IPS DF 4.7 (cell line): ENCODE data around the gene SHISA6.
"Not testable (repeated sequence)": the region's sequence is repeated elsewhere in the genome, so short reads cannot be mapped to it uniquely, and the experiment has no call there.

Experiments
- DNase-seq: peaks from one replicate; pipeline ENCODE4 v3.0.0-alpha.2; 2013; ENCODE audit warnings: low spot score; ENCODE audit errors: extremely low read depth

SHISA6 gene

DNA sequence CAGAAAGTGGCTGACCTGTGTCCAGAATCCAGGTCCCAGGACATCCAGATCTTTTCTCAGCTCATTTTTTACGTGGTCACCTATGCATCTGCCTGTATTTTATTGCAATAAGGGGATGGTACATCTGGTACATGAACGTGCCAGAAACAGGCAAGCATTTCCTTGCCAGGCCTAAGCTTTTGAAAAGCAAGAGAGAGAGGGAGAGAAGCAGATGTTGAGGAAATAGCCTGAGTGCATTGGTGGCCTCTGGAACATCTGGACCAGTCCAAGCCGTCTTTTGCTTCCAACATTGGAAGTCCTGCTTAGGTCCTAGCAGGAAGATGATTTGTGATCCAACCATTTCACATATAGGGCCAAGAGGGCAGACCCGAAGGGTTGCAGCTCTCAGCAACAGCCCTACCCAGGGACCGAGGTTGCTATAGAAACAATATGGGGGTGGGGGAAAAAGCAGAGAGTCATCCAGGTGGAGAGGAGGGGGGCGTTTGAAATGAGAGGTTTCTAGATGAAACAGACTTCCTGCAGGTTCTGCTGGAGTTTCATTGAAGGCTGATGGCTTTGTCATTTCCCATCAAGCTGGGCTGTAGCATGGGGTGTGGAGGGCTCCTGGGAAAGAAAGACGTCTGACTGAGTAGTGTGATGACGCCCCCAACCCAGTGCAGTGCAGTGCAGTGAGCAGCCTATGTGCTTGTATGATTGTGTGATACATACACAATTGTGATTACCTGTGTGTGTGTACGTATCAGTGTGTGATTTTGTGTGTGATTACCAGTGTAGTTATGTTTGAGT, 61.6 kb downstream of the SHISA6 start:
- no peak for DNase-seq

DNA sequence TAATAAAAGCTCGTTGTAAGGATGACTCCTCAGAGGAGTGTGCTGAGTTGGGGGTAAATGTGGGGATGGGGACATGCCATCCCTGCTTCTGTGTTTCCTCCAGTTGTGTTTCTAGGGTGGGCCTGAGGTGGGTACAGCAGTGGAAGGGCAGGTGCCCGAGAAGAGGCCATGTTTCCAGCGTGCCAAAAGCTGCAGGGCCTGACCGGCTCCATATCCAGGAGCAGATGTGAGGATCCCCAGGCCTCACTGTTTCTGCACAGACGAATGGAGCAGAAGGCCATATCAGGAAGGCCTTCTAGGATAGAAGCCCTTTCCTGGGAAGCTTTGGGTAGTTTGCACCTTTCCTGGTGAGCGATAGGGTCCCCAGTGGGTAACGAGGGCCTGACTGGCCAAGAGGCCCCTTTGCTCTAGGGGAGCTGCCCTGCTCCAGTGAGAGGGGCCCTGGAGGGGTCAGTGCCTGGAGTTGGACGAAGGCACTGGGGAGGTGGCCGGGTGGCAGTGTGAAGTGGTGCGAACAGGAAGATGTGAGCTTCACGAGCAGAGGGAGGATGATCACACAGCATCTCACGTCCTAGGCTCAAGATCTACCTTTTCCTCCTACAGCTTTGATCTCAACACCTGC, 62.9 kb downstream of the SHISA6 start:
- no peak for DNase-seq

DNA sequence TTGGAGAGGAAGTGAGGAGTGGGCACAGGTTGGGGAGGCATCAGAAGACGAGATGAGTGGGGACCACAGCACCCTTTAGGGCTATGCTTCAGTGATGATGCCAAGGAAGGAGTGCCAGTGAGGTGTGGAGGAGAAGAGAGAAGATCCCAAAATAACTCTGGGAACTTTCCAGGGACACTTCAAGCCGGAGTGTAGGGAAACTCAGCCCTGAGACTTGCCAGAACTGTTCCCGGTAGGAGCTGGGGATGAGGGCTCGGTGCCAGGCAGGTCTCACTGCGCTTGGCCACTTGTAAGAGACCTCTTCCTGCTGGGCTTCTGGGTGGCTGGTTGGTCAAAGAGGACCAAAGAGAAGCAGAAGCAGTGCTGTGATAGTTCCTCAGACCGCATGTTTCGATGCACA, 63.6 kb downstream of the SHISA6 start:
- DNase-seq = no peak

DNA sequence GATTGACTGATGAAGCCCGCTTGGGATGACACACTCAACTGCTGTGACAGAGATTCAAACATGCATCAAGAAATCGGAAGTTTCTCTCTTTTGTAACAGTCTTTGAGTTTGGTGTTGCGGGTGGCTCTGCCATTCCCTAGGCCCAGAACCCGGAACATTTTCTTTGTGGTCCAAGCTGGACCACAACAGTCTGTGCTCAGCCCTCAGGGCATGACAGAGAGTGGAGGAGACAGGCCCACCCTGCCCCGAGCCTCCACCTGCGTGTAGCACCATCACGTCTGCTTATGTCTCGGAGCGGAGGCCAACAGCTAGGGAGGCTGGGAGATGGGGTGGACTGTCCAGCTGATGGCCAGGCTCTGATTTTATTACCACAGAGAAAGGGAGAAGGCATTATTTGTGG, 64.5 kb downstream of the SHISA6 start:
- DNase-seq = no peak

DNA sequence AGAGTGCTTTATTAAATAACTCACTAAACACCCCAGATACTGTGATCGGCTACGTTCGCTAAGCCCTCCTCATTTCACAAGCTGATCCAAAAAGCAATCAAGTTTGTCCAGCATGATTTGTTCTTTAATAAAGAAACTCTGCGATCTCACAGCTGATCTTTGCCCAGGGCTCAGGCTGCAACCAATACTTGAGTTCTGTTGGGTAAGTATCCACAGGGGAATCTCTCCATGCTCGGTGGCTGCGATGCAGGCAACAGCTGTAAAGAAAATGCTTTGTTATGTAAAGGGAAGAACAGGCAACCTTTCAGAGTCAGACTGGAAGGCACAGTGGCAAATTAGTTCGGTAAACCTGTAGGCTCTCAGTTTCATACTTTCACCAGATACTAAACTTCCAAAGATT, 67.5 kb downstream of the SHISA6 start:
- DNase-seq = no peak

DNA sequence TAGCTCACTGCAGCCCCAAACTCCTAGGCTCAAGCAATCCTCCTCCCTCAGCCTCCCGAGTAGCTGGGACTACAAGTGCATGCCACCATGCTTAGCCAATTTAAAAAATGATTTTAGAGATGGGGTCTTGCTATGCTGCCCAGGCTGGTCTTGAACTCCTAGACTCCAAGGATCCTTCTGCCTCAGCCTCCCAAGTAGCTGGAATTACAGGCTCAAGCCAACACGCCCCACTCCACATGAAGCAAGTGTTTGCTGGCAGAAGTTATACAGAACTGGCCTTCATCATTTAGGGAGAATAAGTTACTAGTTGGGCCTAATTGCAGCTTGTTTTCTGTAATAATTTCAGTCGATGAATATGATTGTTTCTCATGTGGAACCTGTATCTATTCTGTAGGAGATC, 68.0 kb downstream of the SHISA6 start:
- no peak for DNase-seq

DNA sequence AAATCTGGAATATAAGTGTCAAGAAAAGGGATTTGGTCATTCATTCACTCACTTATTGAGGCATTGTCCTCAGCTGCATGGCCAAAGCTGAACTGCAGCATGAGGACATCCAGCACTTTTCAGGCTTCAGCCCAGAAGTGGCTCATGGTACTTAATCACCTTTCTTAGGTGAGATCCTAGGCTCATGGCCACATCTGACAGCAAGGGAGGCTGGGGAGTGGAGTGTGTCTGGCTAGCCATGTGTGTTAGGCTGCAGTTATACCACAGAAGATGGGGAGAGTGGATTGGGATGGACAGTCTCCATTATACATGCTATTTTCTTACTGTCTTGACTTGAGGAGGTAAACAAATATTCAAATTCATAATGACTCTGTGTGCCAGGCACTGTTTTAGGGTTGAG, 68.8 kb downstream of the SHISA6 start:
- no peak for DNase-seq

DNA sequence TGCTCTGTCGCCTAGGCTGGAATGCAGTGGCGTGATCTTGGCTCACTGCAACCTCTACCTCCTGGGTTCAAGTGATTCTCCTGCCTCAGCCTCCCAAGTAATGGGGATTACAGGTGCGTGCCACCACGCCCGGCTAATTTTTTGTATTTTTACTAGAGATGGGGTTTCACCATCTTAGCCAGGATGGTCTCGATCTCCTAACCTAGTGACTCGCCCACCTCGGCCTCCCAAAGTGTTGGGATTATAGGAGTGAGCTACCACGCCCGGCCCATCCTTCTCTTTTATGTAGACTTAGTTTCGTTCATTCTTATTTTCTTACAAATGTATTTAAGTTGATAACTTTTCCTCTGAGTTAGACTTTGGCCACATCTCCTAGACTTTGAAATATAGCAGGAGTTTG, 75.4 kb downstream of the SHISA6 start:
- not testable (repeated sequence) for DNase-seq

DNA sequence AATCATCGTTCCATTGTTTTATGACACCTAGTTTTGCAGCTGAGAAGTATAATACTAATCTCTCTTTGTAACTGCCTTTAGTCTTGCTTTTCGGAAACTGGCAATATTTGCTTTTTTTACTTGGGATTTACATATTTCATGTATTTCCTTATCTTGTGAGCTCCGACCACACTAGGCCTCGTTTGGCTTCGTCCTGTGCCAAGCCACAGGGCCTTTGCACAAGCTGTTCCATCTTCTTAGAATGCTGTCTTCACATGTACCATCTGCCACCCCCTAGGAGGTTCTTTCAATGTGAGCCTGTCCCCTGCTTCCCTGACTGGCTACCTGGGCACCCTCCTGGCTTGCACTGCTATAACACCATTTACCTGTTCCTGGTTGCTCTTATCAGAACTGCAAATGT, 77.2 kb downstream of the SHISA6 start:
- no peak for DNase-seq

DNA sequence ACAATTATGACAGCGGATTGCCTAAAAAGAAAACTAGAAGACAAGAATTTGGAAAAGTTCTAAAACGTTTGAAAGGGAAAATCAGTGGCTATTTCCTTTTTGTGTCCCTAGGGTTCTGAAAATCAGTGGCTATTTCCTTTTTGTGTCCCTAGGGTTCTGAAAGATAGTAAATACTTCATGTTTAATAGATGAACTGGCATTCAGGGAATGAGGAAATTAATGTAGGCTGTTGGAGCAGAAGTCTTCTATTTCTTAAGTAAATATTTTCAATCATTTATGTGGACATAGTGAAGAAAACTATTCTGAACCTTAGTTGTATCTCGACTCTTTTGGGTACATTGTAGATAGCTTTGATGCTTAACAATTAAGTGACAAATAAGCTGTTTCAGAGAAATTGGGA, 78.9 kb downstream of the SHISA6 start:
- no peak for DNase-seq

DNA sequence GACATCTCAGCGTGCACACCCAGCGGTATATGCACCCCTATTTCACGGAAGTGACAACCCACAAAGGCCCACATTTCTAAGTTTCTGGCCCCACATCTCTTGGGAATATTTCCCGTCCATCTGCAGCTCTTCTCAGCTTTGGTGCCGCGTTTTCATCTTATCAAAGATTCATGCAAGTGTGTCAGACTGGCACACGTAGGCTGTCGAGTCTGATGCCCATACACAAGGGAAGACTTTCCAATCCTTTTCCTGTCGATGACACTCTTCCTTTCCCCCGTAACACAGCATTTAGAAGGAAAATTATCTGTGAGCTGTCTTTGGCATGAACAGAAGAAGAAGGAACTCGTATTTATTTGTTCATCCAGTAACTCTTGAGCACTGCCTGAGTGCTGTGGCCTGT, 83.0 kb downstream of the SHISA6 start:
- no peak for DNase-seq

DNA sequence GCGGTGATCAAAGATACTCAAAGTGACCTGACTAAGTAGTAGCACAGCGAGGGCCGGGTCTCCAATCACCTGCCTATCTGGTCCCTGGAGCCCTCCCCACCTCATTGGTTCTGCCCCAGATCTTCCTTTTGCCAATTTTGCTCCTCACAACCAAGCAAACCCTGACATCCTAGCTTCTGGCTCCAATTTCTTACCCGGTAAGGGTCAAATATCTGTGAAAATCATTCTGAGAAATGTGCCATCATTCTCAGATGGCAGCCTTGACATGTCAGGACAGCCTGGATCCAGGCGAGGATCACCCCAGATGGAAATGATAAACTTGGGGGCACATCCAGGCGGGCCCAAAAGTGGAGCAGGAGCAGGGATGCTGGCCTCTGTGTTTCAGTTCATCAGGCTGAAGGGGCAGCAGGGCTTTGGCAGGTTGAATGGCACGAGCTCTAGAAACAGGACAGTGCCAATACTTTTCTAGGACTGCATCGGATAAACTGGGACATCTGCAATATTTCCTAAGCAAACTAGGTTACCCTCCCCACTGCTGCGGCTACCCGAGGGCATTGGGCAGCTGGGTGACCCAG, 83.9 kb downstream of the SHISA6 start:
- DNase-seq = no peak

DNA sequence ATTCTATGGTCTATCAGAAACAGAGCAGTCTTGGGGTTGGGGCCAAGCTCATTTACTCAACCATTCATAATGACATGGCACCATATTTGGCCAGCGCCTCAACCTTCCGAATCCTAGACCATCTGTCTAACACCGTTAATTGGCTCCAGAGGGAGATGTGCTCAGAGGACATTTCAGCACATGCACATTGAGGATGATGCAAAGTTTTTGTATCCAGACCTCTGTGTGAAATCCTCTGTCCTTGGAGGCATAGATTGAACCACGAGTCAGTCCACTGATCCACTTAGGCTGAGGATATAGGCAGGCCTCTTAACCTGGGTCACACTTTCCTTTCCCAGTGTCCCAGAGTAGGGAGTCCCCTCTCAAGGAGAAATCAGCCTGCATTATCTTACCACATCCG, 85.5 kb downstream of the SHISA6 start:
- no peak for DNase-seq

DNA sequence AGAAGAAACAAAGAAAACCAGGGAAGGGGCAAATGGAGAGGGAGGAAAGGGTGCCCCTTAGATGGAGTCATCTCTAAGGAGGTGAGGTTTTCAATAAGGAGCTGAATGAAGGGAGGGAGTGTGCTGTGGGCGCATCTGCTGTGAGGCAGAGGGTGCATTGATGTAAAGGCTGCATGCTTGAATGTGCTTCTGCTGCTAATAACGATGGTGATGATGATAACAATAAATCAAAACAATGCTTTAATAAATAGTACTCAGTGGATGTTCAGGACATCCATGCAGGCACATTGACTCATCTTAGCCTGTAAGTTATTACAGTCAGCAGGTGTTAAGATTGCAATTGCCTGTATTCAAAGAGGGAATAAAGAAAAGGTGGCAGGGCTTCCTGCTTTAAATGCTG, 87.8 kb downstream of the SHISA6 start:
- no peak for DNase-seq

DNA sequence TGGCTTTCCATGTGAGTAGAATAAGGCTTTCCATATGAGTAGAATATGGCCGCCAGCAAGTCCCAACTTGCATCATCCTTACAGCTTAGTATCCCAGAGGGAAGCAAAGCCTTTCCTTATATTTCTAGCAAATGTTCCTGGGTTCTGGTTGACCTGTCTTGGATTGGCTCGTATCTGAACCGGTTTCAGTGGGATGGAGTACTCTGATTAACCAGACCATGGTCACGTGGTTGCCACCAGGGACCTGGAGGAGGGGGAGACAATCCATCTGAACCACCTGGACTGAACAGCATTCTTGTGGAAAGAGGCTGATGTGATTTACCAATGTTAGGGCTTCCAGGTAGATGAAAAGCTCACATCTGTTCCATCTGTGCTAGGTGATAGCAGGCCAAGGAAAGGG, 89.0 kb downstream of the SHISA6 start:
- no peak for DNase-seq

DNA sequence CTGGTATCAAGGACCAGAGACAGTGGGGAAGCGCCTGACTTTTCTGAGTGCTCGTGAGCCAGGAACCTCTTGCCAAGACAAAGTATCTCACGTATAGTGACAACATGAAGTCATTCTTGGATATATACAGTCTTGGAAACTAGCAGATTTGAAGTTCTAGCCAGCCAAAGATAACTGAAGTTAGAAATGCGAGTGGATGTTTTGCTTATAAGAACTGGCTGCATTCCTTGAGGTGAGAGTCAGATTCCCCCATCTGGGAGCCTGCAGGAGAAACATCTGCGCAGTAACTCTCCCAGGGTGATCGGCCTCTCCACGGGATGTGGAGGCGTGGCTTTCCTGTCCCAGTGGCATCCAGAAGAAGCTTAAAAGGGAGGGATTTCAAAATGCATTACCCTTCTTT, 89.8 kb downstream of the SHISA6 start:
- DNase-seq = peak; percentile 11

DNA sequence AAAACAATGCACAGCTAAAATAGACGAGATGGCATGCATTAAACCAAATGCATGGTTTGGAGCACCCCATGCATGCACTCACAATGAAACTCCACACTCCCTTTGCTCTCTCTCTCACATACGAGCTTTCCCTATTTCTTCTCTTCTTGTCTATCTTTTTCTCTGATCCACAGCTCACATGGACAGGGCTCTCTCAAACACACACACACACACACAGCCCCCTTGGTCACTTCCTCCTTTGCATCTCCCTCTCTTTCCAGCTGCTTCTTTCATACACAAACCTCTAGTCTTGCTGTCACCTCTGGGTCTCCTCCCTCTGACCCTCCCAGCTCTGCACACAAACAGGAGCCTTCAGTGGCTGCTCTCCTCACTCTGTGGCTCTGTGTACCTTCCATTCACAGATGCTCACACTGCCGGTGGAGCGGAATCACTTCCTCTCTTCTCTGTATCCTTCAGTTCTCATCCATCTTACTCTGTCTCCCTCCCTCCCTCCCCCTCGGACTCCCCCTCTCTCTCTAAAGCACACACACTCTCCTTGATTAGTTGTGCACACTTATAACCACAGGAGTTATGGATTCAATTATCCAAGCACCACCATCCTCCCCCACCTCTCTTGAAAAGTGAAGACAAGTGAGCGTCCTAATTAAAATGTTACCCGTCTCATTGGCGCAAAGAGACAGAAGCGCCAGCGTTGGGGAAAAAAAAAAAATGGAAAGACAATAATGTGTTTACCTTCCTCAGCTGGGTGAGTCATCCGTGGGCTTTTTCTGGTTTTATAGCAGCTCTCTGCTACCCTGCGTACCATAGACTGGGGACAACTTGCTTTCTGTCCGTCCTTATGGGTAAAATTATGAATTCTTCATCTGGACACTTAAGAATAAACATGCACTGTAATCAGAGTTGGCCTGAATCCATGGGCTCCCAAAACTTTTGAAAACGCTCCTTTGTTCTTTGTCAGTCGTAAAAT, 90.8 kb downstream of the SHISA6 start:
- DNase-seq = no peak

DNA sequence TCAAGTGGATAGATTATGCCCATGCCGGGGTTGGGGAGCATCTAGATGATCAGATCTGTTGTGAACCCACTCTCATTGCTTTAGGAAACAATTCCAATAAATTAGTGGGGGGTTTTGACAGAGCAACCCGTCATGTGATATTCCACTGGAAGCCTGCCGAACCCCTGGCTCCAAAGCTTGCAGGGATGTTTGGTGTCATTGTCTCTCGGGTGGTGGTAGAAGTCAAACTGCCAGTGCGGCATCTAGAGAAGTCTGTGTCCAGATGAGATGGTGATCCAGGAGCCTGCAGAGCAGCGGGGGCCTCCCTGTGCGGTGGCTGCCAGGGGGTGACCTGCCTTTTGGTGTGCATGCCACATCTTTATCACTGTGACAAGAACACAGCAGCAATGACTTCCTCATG, 91.7 kb downstream of the SHISA6 start:
- no peak for DNase-seq

DNA sequence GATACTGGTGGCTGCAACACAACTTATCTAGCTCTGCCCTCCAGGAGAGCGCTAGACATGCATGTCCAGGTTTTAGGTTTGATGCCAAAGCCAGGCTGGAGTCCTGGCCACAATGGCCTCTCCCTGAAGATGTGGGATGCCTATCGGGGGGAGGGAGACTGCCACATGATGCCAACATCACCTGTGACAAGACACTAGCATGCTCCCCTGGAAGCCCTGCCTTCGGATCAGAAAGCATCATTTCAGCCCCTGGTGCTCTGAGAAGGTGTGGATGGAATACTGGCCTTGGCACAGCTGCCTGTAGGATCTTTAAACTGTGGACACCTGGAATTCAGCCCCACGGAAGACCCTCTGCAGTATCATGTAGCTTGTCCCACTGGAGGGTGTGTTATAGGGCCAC, 93.5 kb downstream of the SHISA6 start:
- DNase-seq = no peak

DNA sequence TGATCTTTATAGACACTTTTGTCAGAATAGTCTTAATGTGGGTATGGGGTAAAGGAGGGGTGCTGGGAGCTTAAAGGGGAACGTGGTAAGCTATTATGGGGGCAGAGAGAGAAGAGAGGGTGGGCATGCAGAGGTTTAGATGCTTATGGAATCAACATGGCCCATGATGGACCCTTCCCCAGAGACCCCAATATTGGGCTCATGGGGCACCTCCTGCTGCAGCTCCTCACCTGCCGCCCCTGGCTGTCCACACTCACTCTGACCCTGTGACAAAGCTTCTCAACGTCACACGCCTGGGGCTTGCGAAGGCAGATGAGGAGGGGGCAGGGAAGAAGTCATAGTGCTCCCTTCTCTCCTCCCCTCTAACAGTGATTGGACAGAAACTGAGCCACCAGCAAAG, 95.3 kb downstream of the SHISA6 start:
- no peak for DNase-seq

DNA sequence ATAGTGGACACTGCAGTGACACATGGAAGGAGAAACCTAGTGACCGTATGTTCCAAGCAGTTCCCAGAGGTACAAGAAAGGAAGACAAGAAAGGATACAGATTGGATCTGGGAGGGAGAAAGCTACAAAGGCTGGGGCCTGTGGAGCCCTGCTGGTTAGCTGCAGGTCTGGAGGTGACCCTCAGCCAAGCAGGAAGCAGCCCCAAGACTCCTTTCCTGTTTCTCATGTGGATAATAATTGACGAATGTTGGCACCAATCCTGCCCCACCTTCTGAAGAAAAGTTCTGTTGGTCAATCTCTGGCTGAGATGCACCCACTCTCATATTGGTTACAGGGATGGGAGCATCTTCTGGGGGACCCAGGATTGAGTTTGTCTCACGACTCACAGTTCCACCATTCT, 99.8 kb downstream of the SHISA6 start:
- no peak for DNase-seq

DNA sequence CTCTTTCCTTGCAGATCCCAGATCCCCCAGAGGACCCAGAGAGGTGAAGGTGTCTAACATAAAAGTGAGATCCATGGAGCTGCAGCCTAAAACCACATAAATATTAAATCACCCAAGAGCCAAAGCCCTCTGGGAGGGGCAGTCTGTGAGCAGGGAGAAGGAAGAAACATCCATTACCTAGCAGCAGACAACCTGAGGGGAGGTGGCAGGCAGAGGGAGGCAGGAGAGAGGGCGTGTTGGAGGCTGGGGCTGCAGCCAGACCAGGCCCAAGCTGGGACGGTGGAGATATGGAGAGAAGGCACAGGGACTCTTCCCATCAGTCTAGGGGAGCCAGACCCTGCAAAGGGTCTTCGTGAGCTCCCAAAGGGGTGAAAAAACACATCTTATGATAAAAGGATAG, 101.1 kb downstream of the SHISA6 start:
- no peak for DNase-seq
